GM12864 (cell line): ENCODE results near the gene GSDMA.
"Not testable (repeated sequence)": the region's sequence is repeated elsewhere in the genome, so short reads cannot be mapped to it uniquely, and the experiment has no call there.

Source experiments
- DNase-seq: peaks from one replicate; pipeline ENCODE4 v3.0.0-alpha.2; 2011; ENCODE audit warnings: low read depth
- H3K4me3 ChIP-seq: 2 replicates; pipeline ENCODE4 v1.5.1; 2011; ENCODE audit warnings: mild to moderate bottlenecking, low read depth, low read length, control low read depth
- TF ChIP-seq, protein P1 (sequence below): IDR thresholded peaks from 2 replicates; pipeline ENCODE4 v1.5.1; 2011; ENCODE audit warnings: low read depth, mild to moderate bottlenecking, moderate library complexity, low read length, control low read depth, inconsistent platforms; ENCODE audit errors: missing control alignments

The GSDMA gene

DNA sequence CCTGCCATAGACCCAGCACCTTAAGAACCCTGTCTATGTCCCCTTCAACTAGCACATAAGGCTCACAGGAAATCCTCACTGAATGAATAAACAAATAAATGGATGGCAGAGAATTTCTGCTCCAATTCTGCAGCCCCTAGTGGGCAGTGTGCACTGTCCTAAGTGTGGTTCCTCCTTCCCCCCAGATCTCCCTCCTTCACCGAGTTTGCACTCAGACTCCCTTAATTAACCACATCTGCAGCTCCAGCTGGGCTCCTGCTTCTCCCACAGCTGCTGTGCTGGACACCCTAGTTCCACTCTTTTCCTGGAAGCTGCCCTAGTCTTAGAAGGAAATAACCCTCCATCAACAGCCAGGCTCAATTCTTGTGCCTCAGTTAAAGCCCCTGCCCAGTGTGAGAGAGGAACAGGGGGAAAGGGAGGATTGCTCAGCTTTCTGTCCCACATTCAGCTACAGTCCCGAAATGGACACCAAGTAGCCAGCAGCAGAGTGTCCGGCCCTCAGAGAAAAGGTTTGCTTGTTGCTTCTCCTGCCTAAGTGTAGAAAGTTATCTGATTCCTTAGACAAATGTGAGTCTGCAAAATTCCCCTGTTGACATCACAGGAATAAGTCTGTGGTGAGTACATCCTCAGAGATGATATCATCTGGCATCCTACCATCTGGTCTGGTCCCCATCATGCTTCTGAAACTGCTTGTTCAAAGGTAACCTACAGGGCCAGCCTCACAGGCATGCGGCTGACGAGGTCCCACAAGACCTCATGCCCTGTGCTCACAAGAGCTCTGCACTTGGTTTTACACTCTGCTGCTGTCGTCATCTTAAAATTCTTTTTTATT lies 23.0 kb upstream of the GSDMA start:
- no peak for DNase-seq
- TF ChIP-seq, protein P1, sequence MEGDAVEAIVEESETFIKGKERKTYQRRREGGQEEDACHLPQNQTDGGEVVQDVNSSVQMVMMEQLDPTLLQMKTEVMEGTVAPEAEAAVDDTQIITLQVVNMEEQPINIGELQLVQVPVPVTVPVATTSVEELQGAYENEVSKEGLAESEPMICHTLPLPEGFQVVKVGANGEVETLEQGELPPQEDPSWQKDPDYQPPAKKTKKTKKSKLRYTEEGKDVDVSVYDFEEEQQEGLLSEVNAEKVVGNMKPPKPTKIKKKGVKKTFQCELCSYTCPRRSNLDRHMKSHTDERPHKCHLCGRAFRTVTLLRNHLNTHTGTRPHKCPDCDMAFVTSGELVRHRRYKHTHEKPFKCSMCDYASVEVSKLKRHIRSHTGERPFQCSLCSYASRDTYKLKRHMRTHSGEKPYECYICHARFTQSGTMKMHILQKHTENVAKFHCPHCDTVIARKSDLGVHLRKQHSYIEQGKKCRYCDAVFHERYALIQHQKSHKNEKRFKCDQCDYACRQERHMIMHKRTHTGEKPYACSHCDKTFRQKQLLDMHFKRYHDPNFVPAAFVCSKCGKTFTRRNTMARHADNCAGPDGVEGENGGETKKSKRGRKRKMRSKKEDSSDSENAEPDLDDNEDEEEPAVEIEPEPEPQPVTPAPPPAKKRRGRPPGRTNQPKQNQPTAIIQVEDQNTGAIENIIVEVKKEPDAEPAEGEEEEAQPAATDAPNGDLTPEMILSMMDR = peak; percentile 48
- H3K4me3 ChIP-seq = no peak overlapping the region

DNA sequence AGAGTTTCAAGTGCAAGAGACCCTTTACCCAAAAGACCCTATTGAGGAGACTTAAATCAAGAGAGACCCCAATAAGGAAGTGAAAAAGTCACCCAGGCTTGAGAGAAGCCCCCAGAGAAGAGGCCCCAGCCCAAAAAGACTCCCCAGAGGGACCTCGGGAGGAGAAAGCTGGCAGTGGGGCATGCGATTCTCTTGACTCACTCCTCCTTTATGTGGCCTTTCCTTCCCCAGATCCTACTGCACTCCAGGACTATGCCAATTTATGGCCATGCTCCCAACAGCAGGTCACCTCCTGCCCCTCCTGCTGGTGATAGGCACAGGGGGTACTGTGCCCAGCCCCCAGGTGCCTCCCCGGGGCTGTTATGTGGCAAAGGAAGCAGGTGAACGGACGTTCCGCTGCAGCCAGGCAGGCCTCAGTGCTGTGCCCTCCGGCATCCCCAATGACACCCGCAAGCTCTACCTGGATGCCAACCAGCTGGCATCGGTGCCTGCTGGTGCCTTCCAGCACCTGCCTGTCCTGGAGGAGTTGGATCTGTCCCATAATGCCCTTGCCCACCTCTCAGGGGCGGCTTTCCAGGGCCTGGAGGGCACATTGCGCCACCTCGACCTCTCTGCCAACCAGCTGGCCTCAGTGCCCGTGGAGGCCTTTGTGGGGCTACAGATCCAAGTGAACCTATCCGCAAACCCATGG lies 19.0 kb upstream of the GSDMA start:
- TF ChIP-seq, protein P1 = no peak
- no peak overlapping the region for H3K4me3 ChIP-seq
- DNase-seq = no peak

DNA sequence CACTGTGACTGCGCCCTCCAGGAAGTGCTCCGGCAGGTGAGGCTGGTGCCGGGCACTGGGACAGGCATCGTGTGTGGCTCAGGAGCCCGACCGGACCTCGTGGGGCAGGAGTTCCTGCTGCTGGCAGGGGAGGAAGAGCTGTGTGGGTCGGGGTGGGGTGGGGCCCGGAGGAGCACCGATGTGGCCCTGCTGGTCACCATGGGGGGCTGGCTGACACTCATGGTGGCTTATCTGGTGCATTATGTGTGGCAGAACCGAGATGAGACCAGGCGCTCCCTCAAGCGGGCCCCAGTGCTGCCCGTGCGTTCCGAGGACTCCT lies 18.5 kb upstream of the GSDMA start:
- no peak for DNase-seq
- TF ChIP-seq, protein P1 = no peak
- H3K4me3 ChIP-seq = no peak overlapping the region

DNA sequence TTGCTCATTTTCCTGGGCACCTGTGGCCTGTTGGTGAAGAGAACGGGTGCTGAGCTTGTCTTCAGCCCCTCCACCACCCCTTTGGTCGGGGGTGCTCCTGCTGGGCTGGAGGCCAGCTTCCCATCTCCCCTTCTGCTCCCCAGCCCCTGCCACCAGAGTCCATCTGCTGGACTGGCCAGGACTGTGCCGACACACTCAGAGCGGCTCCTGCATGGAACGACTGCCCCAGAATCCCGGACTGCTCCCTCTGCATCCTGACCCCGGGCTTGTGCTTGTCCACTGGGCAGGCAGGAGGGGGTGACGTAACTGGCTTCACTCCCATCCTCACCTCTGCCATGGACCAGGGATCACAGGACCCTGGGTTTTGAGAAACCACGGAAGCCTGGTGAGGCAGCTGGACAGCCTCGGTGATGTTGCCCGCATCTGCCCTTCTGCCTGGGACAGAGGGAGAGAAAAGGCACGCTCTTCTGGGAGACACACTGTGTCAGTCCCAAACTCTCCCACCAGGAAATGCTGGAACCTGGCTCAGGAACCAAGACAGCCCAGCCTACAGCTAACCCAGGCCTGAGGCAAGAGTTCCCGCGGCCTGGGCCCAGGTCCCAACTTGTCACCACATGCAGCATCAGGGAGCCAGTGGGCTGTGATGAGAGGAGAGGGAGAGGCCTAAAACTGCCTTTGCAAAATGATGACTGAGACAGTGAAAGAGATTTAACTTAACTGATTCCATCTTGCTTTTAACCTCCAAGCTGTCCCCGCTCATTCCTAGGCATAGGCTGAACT lies 16.1 kb upstream of the GSDMA start:
- no peak for DNase-seq
- no peak overlapping the region for H3K4me3 ChIP-seq

DNA sequence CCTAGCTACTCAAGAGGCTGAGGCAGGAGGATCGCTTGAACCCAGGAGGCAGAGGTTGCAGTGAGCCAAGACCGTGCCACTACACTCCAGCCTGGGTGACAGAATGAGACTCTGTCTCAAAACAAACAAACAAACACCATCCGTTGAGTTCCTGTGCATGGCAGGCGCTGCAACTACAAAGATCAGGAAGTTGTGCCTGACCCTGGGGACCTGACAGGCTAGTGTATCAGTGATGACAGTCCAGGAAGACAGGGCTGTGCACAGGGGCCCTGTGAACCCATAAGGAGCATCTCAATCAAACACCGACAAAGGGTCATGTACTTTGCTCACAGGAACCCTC lies 14.3 kb upstream of the GSDMA start:
- H3K4me3 ChIP-seq, DNase-seq: not testable (repeated sequence)

More for the DNA sequence above, 16.1 kb upstream of the GSDMA start:
- TF ChIP-seq, protein P1 = no peak

DNA sequence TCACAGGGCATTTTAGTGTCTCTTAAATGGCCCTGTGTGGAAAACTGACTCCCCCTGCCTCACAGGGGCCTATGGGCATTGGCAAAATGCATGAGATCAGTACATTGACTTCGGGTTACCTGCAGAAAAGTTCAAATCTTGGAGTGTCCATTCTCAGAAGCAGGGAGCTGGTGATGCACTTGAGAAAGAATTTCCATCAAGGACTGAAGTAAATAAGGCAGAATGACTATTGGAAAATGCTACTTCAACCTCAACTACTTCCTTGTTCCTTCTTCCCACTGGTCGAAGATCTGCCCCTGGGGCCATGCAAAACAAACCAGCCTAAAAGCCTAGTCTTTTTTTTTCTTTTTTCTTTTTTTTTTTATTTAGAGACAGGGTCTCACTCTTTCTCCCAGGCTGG lies 13.8 kb upstream of the GSDMA start:
- DNase-seq = no peak
- TF ChIP-seq, protein P1 = no peak

DNA sequence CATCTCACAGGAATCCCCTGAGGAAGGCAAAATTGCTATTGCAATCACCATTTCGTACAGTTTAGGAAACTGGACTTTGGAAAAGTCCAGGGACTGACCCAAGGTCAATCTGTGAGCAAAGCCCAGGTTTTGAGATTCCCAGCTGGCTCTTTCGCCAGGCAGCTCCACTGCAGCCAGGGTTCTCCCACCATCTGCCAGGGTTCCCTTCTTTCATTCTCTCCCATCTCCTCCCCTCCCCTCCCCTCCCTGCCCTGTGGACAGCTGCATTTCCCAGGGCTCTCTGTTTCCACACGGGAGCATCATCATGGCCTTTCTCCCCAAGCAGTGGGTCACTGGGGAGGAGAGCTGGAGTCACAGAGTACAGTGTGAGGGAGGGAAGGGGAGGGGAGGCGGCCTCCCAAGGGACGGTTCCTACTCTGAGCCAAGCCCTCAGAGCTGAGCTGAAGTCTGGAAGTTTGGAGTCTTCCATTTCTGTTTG lies 11.9 kb upstream of the GSDMA start:
- no peak overlapping the region for H3K4me3 ChIP-seq
- TF ChIP-seq, protein P1 = no peak
- DNase-seq = no peak

More for the DNA sequence above, 13.8 kb upstream of the GSDMA start:
- H3K4me3 ChIP-seq = no peak overlapping the region
